Panc1 (cell line): ENCODE data around the gene CCNL2.

Experiments
- CTCF ChIP-seq: fragments of 450-650 bp; IDR thresholded peaks from 2 replicates; pipeline ENCODE4 v1.5.1; 2017; ENCODE audit warnings: mild to moderate bottlenecking
- POLR2AphosphoS5 ChIP-seq: IDR thresholded peaks from 2 replicates; pipeline ENCODE4 v1.6.1; 2012; ENCODE audit warnings: mild to moderate bottlenecking, low read depth, low read length, moderate library complexity
- REST ChIP-seq, 2 experiments: IDR thresholded peaks; 2 replicates each; pipeline ENCODE4 v1.6.1; 2011 to 2012; ENCODE audit warnings: low read depth in 2 of 2, control low read depth in 1 of 2, low read length in 1 of 2, mild to moderate bottlenecking in 1 of 2, moderate library complexity in 1 of 2; ENCODE audit not compliant: insufficient read depth in 1 of 2

DNA sequence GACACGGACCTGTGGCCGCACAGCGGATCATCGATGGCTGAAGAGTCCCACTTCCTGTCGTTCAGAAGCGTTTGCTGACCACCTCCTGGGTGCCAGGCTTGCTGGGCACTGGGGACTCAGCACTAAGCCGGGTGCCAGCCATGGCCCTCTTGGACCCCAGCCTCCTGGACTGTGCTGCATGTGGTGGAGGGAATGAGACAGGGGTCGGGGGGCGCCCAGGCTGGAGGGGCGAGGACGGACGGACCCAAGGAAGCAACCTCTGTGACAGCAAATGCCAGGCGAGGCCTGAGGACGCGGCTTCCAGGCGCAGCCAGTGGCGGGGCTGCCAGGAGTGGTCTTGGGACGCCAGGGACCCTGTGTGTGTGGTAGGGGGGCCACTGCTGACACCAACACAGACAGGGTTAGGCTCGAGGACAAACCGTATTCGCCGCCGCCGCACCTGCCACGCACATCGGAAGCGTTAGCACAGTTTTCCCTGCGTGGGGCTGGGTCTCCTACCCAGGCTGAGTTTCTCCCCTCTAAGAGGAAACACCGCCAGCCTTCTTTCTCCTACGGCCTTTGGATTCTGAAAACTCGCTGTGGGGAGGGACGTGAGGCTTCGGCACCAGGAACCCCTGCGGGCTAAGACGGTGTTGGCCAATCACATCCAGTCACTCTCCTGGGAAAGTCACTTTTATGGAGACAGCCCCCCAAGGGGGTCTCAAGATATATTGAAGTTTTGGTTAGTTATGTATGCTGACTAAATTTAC, 37.7 kb downstream of the CCNL2 start:
- TF ChIP-seq CTCF (no peak), POLR2AphosphoS5 (no peak), REST (IDR thresholded peaks at IDR 0.05; ENCODE audit: insufficient read depth in 1 of 2, low read depth in 2 of 2, low read length in 1 of 2) (no peak)
